ENCODE data around the gene OTULIN. TPM values are rescaled to one million over a fixed set of nuclear protein-coding genes. Genes with fewer than 3 reads are reported as not detected.

OTULIN gene
- total and polyA plus RNA-seq, 2 of the 4 experiments (the other 2 are of a cell fraction), result 6.9 to 19.5 TPM

DNA sequence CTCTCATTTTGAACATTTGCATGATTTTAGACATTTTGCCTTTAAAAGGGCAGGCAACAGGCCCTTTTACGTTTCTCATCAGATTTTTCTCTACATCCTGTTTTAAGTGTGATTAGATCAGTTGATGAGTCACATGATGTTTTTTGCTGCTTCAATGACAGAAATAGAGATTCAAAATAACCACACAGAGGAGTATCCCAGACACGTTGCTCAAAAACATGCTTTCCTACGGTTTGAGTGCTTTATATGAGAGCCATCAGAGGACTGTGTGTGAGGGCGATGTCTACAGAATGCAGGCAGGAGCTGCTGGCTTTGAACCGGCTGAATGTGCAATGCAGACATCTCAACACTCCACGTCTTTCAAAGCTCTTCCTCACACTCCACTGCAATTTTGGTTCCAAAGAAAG is 42.1 kb downstream of the OTULIN start:
- peak; percentile 36; the same call in 1 of the 2 replicates for TF ChIP-seq FOS (IDR thresholded peaks at IDR 0.05; ENCODE audit: low read depth, low read length)
- TF ChIP-seq, protein P1, sequence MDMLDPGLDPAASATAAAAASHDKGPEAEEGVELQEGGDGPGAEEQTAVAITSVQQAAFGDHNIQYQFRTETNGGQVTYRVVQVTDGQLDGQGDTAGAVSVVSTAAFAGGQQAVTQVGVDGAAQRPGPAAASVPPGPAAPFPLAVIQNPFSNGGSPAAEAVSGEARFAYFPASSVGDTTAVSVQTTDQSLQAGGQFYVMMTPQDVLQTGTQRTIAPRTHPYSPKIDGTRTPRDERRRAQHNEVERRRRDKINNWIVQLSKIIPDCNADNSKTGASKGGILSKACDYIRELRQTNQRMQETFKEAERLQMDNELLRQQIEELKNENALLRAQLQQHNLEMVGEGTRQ (IDR thresholded peaks at IDR 0.05; ENCODE audit: low read depth, low read length), result peak; percentile 73
- peak; percentile 22; the same call in 1 of the 2 replicates for TF ChIP-seq BHLHE40 (IDR thresholded peaks at IDR 0.05; ENCODE audit: low read depth, low read length)
- TF ChIP-seq MXI1 (IDR thresholded peaks at IDR 0.05; ENCODE audit: borderline replicate concordance, low read depth, low read length), result peak; percentile 88
- no peak for TF ChIP-seq MAZ (IDR thresholded peaks at IDR 0.05; ENCODE audit: borderline replicate concordance, low read depth, low read length)
- H3K4me3 ChIP-seq (ENCODE audit: insufficient read depth, low read depth, low read length), result no peak overlapping the region
- WGBS, 2 experiments (ENCODE audit: extremely low coverage in 2 of 2, insufficient read length in 1 of 2), result no CpG with 5 or more reads among the region's 6 CpGs
- peak overlapping the region; percentile 45; the same call in 2 of the 3 replicates for H2BK15ac ChIP-seq (ENCODE audit: low read depth, low read length)
- H2AK9ac ChIP-seq (replicated peaks; ENCODE audit: low read depth, low read length, poor library complexity), result peak overlapping the region; percentile 69
- dilution Hi-C loops (cut with HindIII; ENCODE audit: low sequenced_read_pairs, unreplicated experiment) (no loop called here), intact Hi-C loops (cut with micrococcal nuclease) (no loop called here), in situ Hi-C loops (cut with MboI; ENCODE audit: low sequenced_read_pairs) (loop anchor here (25.0 kb wide), 1 partner anchor 806 kb away; the partner anchor contains the start of gene FBXL7)
- ChIA-PET CTCF (interaction anchor here (1.2 kb wide), 1 partner anchor 20 kb away, joined by 3 read pairs; no protein-coding TSS in a partner anchor), POLR2A (ENCODE audit: unreplicated experiment) (no interaction called here)
- H3K27ac ChIP-seq (ENCODE audit: insufficient read depth, low read length), result peak overlapping the region; percentile 28
- H3K9ac ChIP-seq (ENCODE audit: low read depth, low read length), result peak overlapping the region; percentile 5; the same call in 1 of the 2 replicates
- peaks cover 22 to 61% of the 10 kb centered on the region in 2 experiments for H3K79me1 ChIP-seq (ENCODE audit: low read depth in 1 of 2, low read length in 2 of 2)
- peak overlapping the region; percentile 64 for H2AFZ ChIP-seq (replicated peaks; ENCODE audit: low read length, poor library complexity)
- peak; percentile 79 for DNase-seq
- H3K18ac ChIP-seq (ENCODE audit: low read depth, low read length), result peak overlapping the region; percentile 89
- peak overlapping the region; percentile 76; the same call in 1 of the 2 replicates for H3K23ac ChIP-seq (ENCODE audit: low read depth, low read length)
- H4K91ac ChIP-seq (ENCODE audit: insufficient read depth, low read depth, low read length), result peak overlapping the region; percentile 63; the same call in 1 of the 2 replicates
- H4K20me1 ChIP-seq (ENCODE audit: insufficient read depth, low read length), result no peaks in the 10 kb centered on the region
- H3K4ac ChIP-seq (ENCODE audit: low read depth, low read length), result peak overlapping the region; percentile 88
- no TSS peak for BruUV-seq (replicated peaks)
- peak overlapping the region in 1 of 2 experiments; percentile 35; a peak in 1 of 4 replicates for H4K8ac ChIP-seq (ENCODE audit: low read depth in 2 of 2, low read length in 2 of 2)
- peak overlapping the region; percentile 69 for H2BK5ac ChIP-seq (ENCODE audit: low read depth, low read length, poor library complexity, severe bottlenecking)
- no peaks in the 10 kb centered on the region for H3K27me3 ChIP-seq (ENCODE audit: control insufficient read depth, insufficient read depth, low read length)
- H3K14ac ChIP-seq (replicated peaks; ENCODE audit: low read depth, low read length), result peak overlapping the region; percentile 95
- H2AK5ac ChIP-seq (ENCODE audit: low read depth, low read length), result peak overlapping the region; percentile 61
- peaks cover 7% of the 10 kb centered on the region for H3K4me1 ChIP-seq (ENCODE audit: control insufficient read depth, insufficient read depth, low read length)
- H3K4me2 ChIP-seq (ENCODE audit: low read depth, low read length), result peak overlapping the region; percentile 59
- peak overlapping the region; percentile 72 for H2BK120ac ChIP-seq (ENCODE audit: low read depth, low read length)
- H4K5ac ChIP-seq (ENCODE audit: low read depth, low read length), result peak overlapping the region; percentile 67
- peaks cover 19% of the 10 kb centered on the region for H3K9me1 ChIP-seq (ENCODE audit: insufficient read depth, low read length)
- H3K9me3 ChIP-seq (ENCODE audit: control insufficient read depth, insufficient read depth, low read length), result no peaks in the 10 kb centered on the region
- peak overlapping the region; percentile 78; the same call in 1 of the 2 replicates for H2BK20ac ChIP-seq (ENCODE audit: low read depth, low read length)
- peaks cover 31% of the 10 kb centered on the region for H3K36me3 ChIP-seq (ENCODE audit: control insufficient read depth, insufficient read depth, low read length)
- peak; percentile 86 for ATAC-seq (ENCODE audit: low read depth)
- H3K56ac ChIP-seq (ENCODE audit: extremely low read depth, insufficient read depth, low read length), result 0 out of 2 replicates have a peak overlapping the region, but pooled peaks have one; percentile 1

All from IMR-90 (cell line).